ENCODE measurements around the gene PSME1.

Gene PSME1

GRCh38 chr14:24130380-24130716 is 5.6 kb upstream of the PSME1 start, which contains the start of gene FITM1:
Gene FITM1, plus strand, starts transcription at chr14:24130659. Its CDS starts 905 bp downstream, at chr14:24131564.
- no peak for DNase-seq (ENCODE audit: low spot score)

GRCh38 chr14:24130717-24131548 is 5.1 kb upstream of the PSME1 start:
- DNase-seq (ENCODE audit: low spot score): no peak

- no peak for DNase-seq (ENCODE audit: low spot score)
Measured at GRCh38 chr14:24131549-24131966, 4.4 kb upstream of the PSME1 start.

GRCh38 chr14:24132061-24132685 is 3.8 kb upstream of the PSME1 start:
- DNase-seq (ENCODE audit: low spot score): no peak

- no peak for DNase-seq (ENCODE audit: low spot score)
Measured at GRCh38 chr14:24132976-24133375, 3.0 kb upstream of the PSME1 start.

- DNase-seq (ENCODE audit: low spot score): no peak
Measured at GRCh38 chr14:24133735-24134134, 2.3 kb upstream of the PSME1 start.

- no peak for DNase-seq (ENCODE audit: low spot score)
Measured at GRCh38 chr14:24135584-24135833, 485 bp upstream of the PSME1 start.

- no peak for DNase-seq (ENCODE audit: low spot score)
Measured at GRCh38 chr14:24136684-24137528, 912 bp downstream of the PSME1 start.

- no peak for DNase-seq (ENCODE audit: low spot score)
Measured at GRCh38 chr14:24137529-24138395, 1.8 kb downstream of the PSME1 start.

GRCh38 chr14:24138396-24139271 is 2.6 kb downstream of the PSME1 start:
- no peak for DNase-seq (ENCODE audit: low spot score)

GRCh38 chr14:24139272-24139934 is 3.4 kb downstream of the PSME1 start:
- DNase-seq (ENCODE audit: low spot score): no peak

- DNase-seq (ENCODE audit: low spot score): peak; percentile 99
Measured at GRCh38 chr14:24141097-24141880, 5.3 kb downstream of the PSME1 start, which contains the start of gene EMC9. Gene EMC9, minus strand, starts transcription at chr14:24141591. Its CDS starts 287 bp downstream, at chr14:24141304.

GRCh38 chr14:24143511-24143910 is 7.5 kb downstream of the PSME1 start:
- DNase-seq (ENCODE audit: low spot score): no peak

GRCh38 chr14:24144451-24144850 is 8.5 kb downstream of the PSME1 start:
- no peak for DNase-seq (ENCODE audit: low spot score)

- no peak for DNase-seq (ENCODE audit: low spot score)
Measured at GRCh38 chr14:24145219-24145618, 9.2 kb downstream of the PSME1 start.

GRCh38 chr14:24145690-24146452 is 9.9 kb downstream of the PSME1 start:
- no peak for DNase-seq (ENCODE audit: low spot score)

GRCh38 chr14:24146453-24146977 is 10.5 kb downstream of the PSME1 start, which contains the start of gene PSME2:
Gene PSME2, minus strand, starts transcription at chr14:24146610. Its CDS starts 29 bp downstream, at chr14:24146581.
- peak; percentile 97 for DNase-seq (ENCODE audit: low spot score)
